ENCODE measurements around the gene GPATCH4. TPM values are rescaled to one million over a fixed set of nuclear protein-coding genes. Genes with fewer than 3 reads are reported as not detected.

Gene GPATCH4
- total RNA-seq, 1 donor from 2014 or later, result 18.6 TPM

GRCh38 chr1:156643049-156643777 lies 41.9 kb upstream of the GPATCH4 start:
- peak overlapping the region; percentile 29 for H3K4me3 Mint-ChIP-seq (ENCODE audit: unreplicated experiment)
- peak overlapping the region; percentile 57 for H3K27ac Mint-ChIP-seq (ENCODE audit: unreplicated experiment)
- peaks cover 12% of the 10 kb centered on the region for H3K4me1 Mint-ChIP-seq (ENCODE audit: unreplicated experiment)
- peaks cover 18% of the 10 kb centered on the region for H3K36me3 Mint-ChIP-seq (ENCODE audit: low read depth, unreplicated experiment)
- H3K9me3 Mint-ChIP-seq (ENCODE audit: unreplicated experiment), result peaks cover 5% of the 10 kb centered on the region
- no peak for DNase-seq (ENCODE audit: low spot score)
- peaks cover 22% of the 10 kb centered on the region for H3K27me3 Mint-ChIP-seq (ENCODE audit: unreplicated experiment)
- no peak for TF ChIP-seq CTCF (IDR thresholded peaks at IDR 0.05; ENCODE audit: unreplicated experiment)

GRCh38 chr1:156642265-156643048 lies 41.2 kb upstream of the GPATCH4 start:
- TF ChIP-seq CTCF (IDR thresholded peaks at IDR 0.05; ENCODE audit: unreplicated experiment), result no peak
- Mint-ChIP-seq H3K36me3 (ENCODE audit: low read depth, unreplicated experiment) (peaks cover 18% of the 10 kb centered on the region), H3K27me3 (ENCODE audit: unreplicated experiment) (peaks cover 22% of the 10 kb centered on the region), H3K9me3 (ENCODE audit: unreplicated experiment) (peaks cover 5% of the 10 kb centered on the region), H3K27ac (ENCODE audit: unreplicated experiment) (peak overlapping the region; percentile 57), H3K4me1 (ENCODE audit: unreplicated experiment) (peaks cover 12% of the 10 kb centered on the region), H3K4me3 (ENCODE audit: unreplicated experiment) (peak overlapping the region; percentile 73)
- DNase-seq (ENCODE audit: low spot score), result no peak

GRCh38 chr1:156641761-156642264 lies 40.5 kb upstream of the GPATCH4 start, which contains the start of gene BCAN:
TSS of gene BCAN (plus strand) at chr1:156642117. CDS start at chr1:156646055, 3,938 bp downstream.
- peak; percentile 38 for DNase-seq (ENCODE audit: low spot score)
- no peak for TF ChIP-seq CTCF (IDR thresholded peaks at IDR 0.05; ENCODE audit: unreplicated experiment)
- Mint-ChIP-seq H3K27me3 (ENCODE audit: unreplicated experiment) (peaks cover 22% of the 10 kb centered on the region), H3K4me3 (ENCODE audit: unreplicated experiment) (peak within 1 kb of the TSS; percentile 73), H3K4me1 (ENCODE audit: unreplicated experiment) (peaks cover 12% of the 10 kb centered on the region), H3K9me3 (ENCODE audit: unreplicated experiment) (peaks cover 5% of the 10 kb centered on the region), H3K27ac (ENCODE audit: unreplicated experiment) (peak within 1 kb of the TSS; percentile 57), H3K36me3 (ENCODE audit: low read depth, unreplicated experiment) (peaks cover 18% of the 10 kb centered on the region)

- TF ChIP-seq CTCF (IDR thresholded peaks at IDR 0.05; ENCODE audit: unreplicated experiment), result no peak
- H3K9me3 Mint-ChIP-seq (ENCODE audit: unreplicated experiment), result peaks cover 5% of the 10 kb centered on the region
- H3K36me3 Mint-ChIP-seq (ENCODE audit: low read depth, unreplicated experiment), result peaks cover 18% of the 10 kb centered on the region
- H3K27me3 Mint-ChIP-seq (ENCODE audit: unreplicated experiment), result peaks cover 22% of the 10 kb centered on the region
- H3K4me3 Mint-ChIP-seq (ENCODE audit: unreplicated experiment), result peak overlapping the region; percentile 59
- no peak overlapping the region for H3K27ac Mint-ChIP-seq (ENCODE audit: unreplicated experiment)
- peaks cover 12% of the 10 kb centered on the region for H3K4me1 Mint-ChIP-seq (ENCODE audit: unreplicated experiment)
- DNase-seq (ENCODE audit: low spot score), result no peak
Observed at GRCh38 chr1:156640842-156641706, 39.8 kb upstream of the GPATCH4 start.
